ENCODE measurements around the gene DAAM1.
A peak's percentile ranks its signal among the peaks of the same experiment; 100 is the strongest.

DAAM1 gene

GRCh38 chr14:59181791-59182190 is 6.7 kb upstream of the DAAM1 start:
- Histone ChIP-seq H2BK120ac (ENCODE audit: low read depth, low read length) (no peak overlapping the region), H3K36me3 (replicated peaks in 1 of 2; ENCODE audit: control insufficient read depth in 2 of 2, insufficient read depth in 2 of 2, low read length in 2 of 2) (no peaks in the 10 kb centered on the region), H4K91ac (ENCODE audit: low read depth, low read length, poor library complexity) (no peak overlapping the region), H3K27me3 (ENCODE audit: control insufficient read depth in 3 of 3, insufficient read depth in 3 of 3, low read depth in 1 of 3, low read length in 3 of 3) (peaks cover 0 to 2% (median 0%) of the 10 kb centered on the region in 3 experiments), H3K23ac (ENCODE audit: low read depth, low read length, poor library complexity) (no peak overlapping the region), H3K4me2 (ENCODE audit: insufficient read depth, low read length, poor library complexity, severe bottlenecking) (no peak overlapping the region), H2BK12ac (ENCODE audit: low read length) (no peak overlapping the region), H3K14ac (ENCODE audit: low read length) (no peak overlapping the region), H3K79me1 (ENCODE audit: low read depth, low read length) (no peaks in the 10 kb centered on the region), H3K18ac (ENCODE audit: low read length) (no peak overlapping the region), H4K8ac (ENCODE audit: low read depth, low read length) (no peak overlapping the region), H2AK5ac (ENCODE audit: low read depth, low read length) (no peak overlapping the region), H2BK15ac (ENCODE audit: low read length) (no peak overlapping the region), H3K4me3 (ENCODE audit: low read length in 2 of 2) (no peak overlapping the region), H3K9ac (ENCODE audit: low read depth, low read length, poor library complexity) (no peak overlapping the region), H3K4me1 (ENCODE audit: control insufficient read depth in 2 of 2, insufficient read depth in 1 of 2, low read depth in 1 of 2, low read length in 2 of 2) (peaks cover 3 to 12% of the 10 kb centered on the region in 2 donors), H3K9me3 (replicated peaks in 1 of 2; ENCODE audit: control insufficient read depth in 2 of 2, insufficient read depth in 1 of 2, low read depth in 1 of 2, low read length in 2 of 2) (no peaks in the 10 kb centered on the region), H2BK5ac (ENCODE audit: low read length) (no peak overlapping the region), H3K27ac (replicated peaks; ENCODE audit: low read length) (no peak overlapping the region), H2AFZ (ENCODE audit: low read length) (no peak overlapping the region), H3K4ac (ENCODE audit: low read length) (no peak overlapping the region)
- no peak for DNase-seq (ENCODE audit: low spot score)
- no CpG with 5 or more reads among the region's 1 CpG for WGBS, 2 donors (ENCODE audit: extremely low coverage in 2 of 2, insufficient read length in 2 of 2, insufficient replicate concordance in 1 of 2)

GRCh38 chr14:59182641-59183040 is 5.8 kb upstream of the DAAM1 start:
- Histone ChIP-seq H2AK5ac (ENCODE audit: low read depth, low read length) (no peak overlapping the region), H3K4me3 (ENCODE audit: low read length in 2 of 2) (no peak overlapping the region), H3K27ac (replicated peaks; ENCODE audit: low read length) (no peak overlapping the region), H4K91ac (ENCODE audit: low read depth, low read length, poor library complexity) (no peak overlapping the region), H3K14ac (ENCODE audit: low read length) (no peak overlapping the region), H2BK120ac (ENCODE audit: low read depth, low read length) (no peak overlapping the region), H3K36me3 (replicated peaks in 1 of 2; ENCODE audit: control insufficient read depth in 2 of 2, insufficient read depth in 2 of 2, low read length in 2 of 2) (no peaks in the 10 kb centered on the region), H2BK15ac (ENCODE audit: low read length) (no peak overlapping the region), H3K27me3 (ENCODE audit: control insufficient read depth in 3 of 3, insufficient read depth in 3 of 3, low read depth in 1 of 3, low read length in 3 of 3) (peaks cover 0 to 2% (median 0%) of the 10 kb centered on the region in 3 experiments), H3K23ac (ENCODE audit: low read depth, low read length, poor library complexity) (no peak overlapping the region), H3K4ac (ENCODE audit: low read length) (no peak overlapping the region), H3K79me1 (ENCODE audit: low read depth, low read length) (no peaks in the 10 kb centered on the region), H3K4me1 (ENCODE audit: control insufficient read depth in 2 of 2, insufficient read depth in 1 of 2, low read depth in 1 of 2, low read length in 2 of 2) (peaks cover 0 to 15% of the 10 kb centered on the region in 2 donors), H4K8ac (ENCODE audit: low read depth, low read length) (no peak overlapping the region), H3K9me3 (replicated peaks in 1 of 2; ENCODE audit: control insufficient read depth in 2 of 2, insufficient read depth in 1 of 2, low read depth in 1 of 2, low read length in 2 of 2) (no peaks in the 10 kb centered on the region), H3K18ac (ENCODE audit: low read length) (no peak overlapping the region), H2BK12ac (ENCODE audit: low read length) (no peak overlapping the region), H2BK5ac (ENCODE audit: low read length) (no peak overlapping the region), H2AFZ (ENCODE audit: low read length) (no peak overlapping the region), H3K9ac (ENCODE audit: low read depth, low read length, poor library complexity) (no peak overlapping the region), H3K4me2 (ENCODE audit: insufficient read depth, low read length, poor library complexity, severe bottlenecking) (no peak overlapping the region)
- no peak for DNase-seq (ENCODE audit: low spot score)
- no CpG with 5 or more reads among the region's 5 CpGs for WGBS, 2 donors (ENCODE audit: extremely low coverage in 2 of 2, insufficient read length in 2 of 2, insufficient replicate concordance in 1 of 2)

DNA sequence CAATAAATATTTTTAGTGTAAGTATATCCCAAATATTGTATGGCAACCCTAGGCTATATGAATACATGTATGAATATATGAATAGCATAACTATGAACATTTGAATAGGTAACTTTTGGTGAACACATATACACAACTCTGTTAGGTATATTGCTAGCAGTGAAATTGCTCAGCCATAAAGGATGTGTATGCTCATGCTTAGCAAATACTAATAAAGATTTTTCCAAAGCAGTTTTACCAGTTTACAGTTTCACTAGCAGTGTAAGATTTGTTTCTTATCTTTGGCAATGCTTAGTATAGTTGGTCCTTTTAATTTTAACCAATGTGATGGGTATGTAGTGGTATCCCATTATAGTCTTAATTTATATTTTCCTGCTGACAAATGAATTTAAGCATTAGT is 5.3 kb upstream of the DAAM1 start:
- no peak overlapping the region for H4K8ac ChIP-seq (ENCODE audit: low read depth, low read length)
- no peak overlapping the region for H2BK12ac ChIP-seq (ENCODE audit: low read length)
- no peak overlapping the region for H4K91ac ChIP-seq (ENCODE audit: low read depth, low read length, poor library complexity)
- H3K27me3 ChIP-seq (ENCODE audit: control insufficient read depth in 3 of 3, insufficient read depth in 3 of 3, low read depth in 1 of 3, low read length in 3 of 3), result peaks cover 0 to 2% (median 0%) of the 10 kb centered on the region in 3 experiments
- H3K9me3 ChIP-seq (replicated peaks in 1 of 2; ENCODE audit: control insufficient read depth in 2 of 2, insufficient read depth in 1 of 2, low read depth in 1 of 2, low read length in 2 of 2), result no peaks in the 10 kb centered on the region
- no peak overlapping the region for H2BK120ac ChIP-seq (ENCODE audit: low read depth, low read length)
- no peak overlapping the region for H3K23ac ChIP-seq (ENCODE audit: low read depth, low read length, poor library complexity)
- H2BK5ac ChIP-seq (ENCODE audit: low read length), result no peak overlapping the region
- H3K4me2 ChIP-seq (ENCODE audit: insufficient read depth, low read length, poor library complexity, severe bottlenecking), result no peak overlapping the region
- H3K27ac ChIP-seq (replicated peaks; ENCODE audit: low read length), result no peak overlapping the region
- no peak overlapping the region for H2AK5ac ChIP-seq (ENCODE audit: low read depth, low read length)
- H3K4me1 ChIP-seq (ENCODE audit: control insufficient read depth in 2 of 2, insufficient read depth in 1 of 2, low read depth in 1 of 2, low read length in 2 of 2), result peaks cover 0 to 15% of the 10 kb centered on the region in 2 donors
- no peaks in the 10 kb centered on the region for H3K79me1 ChIP-seq (ENCODE audit: low read depth, low read length)
- H3K9ac ChIP-seq (ENCODE audit: low read depth, low read length, poor library complexity), result no peak overlapping the region
- H3K18ac ChIP-seq (ENCODE audit: low read length), result no peak overlapping the region
- no peak overlapping the region for H2AFZ ChIP-seq (ENCODE audit: low read length)
- H3K4ac ChIP-seq (ENCODE audit: low read length), result no peak overlapping the region
- H3K14ac ChIP-seq (ENCODE audit: low read length), result no peak overlapping the region
- no peak overlapping the region for H2BK15ac ChIP-seq (ENCODE audit: low read length)
- DNase-seq (ENCODE audit: low spot score), result no peak
- H3K36me3 ChIP-seq (replicated peaks in 1 of 2; ENCODE audit: control insufficient read depth in 2 of 2, insufficient read depth in 2 of 2, low read length in 2 of 2), result no peaks in the 10 kb centered on the region
- H3K4me3 ChIP-seq (ENCODE audit: low read length in 2 of 2), result no peak overlapping the region

GRCh38 chr14:59184396-59184795 is 4.1 kb upstream of the DAAM1 start:
- Histone ChIP-seq H3K4me1 (ENCODE audit: control insufficient read depth in 2 of 2, insufficient read depth in 1 of 2, low read depth in 1 of 2, low read length in 2 of 2) (peaks cover 0 to 15% of the 10 kb centered on the region in 2 donors), H3K27ac (replicated peaks; ENCODE audit: low read length) (no peak overlapping the region), H2AFZ (ENCODE audit: low read length) (peak overlapping the region; percentile 11), H2BK12ac (ENCODE audit: low read length) (no peak overlapping the region), H2BK120ac (ENCODE audit: low read depth, low read length) (no peak overlapping the region), H3K4me2 (ENCODE audit: insufficient read depth, low read length, poor library complexity, severe bottlenecking) (no peak overlapping the region), H3K14ac (ENCODE audit: low read length) (no peak overlapping the region), H4K91ac (ENCODE audit: low read depth, low read length, poor library complexity) (no peak overlapping the region), H3K4ac (ENCODE audit: low read length) (no peak overlapping the region), H2BK5ac (ENCODE audit: low read length) (no peak overlapping the region), H3K4me3 (ENCODE audit: low read length in 2 of 2) (no peak overlapping the region), H2AK5ac (ENCODE audit: low read depth, low read length) (no peak overlapping the region), H3K23ac (ENCODE audit: low read depth, low read length, poor library complexity) (no peak overlapping the region), H3K9me3 (replicated peaks in 1 of 2; ENCODE audit: control insufficient read depth in 2 of 2, insufficient read depth in 1 of 2, low read depth in 1 of 2, low read length in 2 of 2) (no peaks in the 10 kb centered on the region), H3K9ac (ENCODE audit: low read depth, low read length, poor library complexity) (no peak overlapping the region), H3K36me3 (replicated peaks in 1 of 2; ENCODE audit: control insufficient read depth in 2 of 2, insufficient read depth in 2 of 2, low read length in 2 of 2) (no peaks in the 10 kb centered on the region), H3K27me3 (ENCODE audit: control insufficient read depth in 3 of 3, insufficient read depth in 3 of 3, low read depth in 1 of 3, low read length in 3 of 3) (peaks cover 0 to 2% (median 0%) of the 10 kb centered on the region in 3 experiments), H3K18ac (ENCODE audit: low read length) (no peak overlapping the region), H3K79me1 (ENCODE audit: low read depth, low read length) (no peaks in the 10 kb centered on the region), H2BK15ac (ENCODE audit: low read length) (no peak overlapping the region), H4K8ac (ENCODE audit: low read depth, low read length) (no peak overlapping the region)
- WGBS, 2 donors (ENCODE audit: extremely low coverage in 2 of 2, insufficient read length in 2 of 2, insufficient replicate concordance in 1 of 2), result no CpG with 5 or more reads among the region's 3 CpGs
- DNase-seq (ENCODE audit: low spot score), result no peak
